BLaER1 treated with 17β-estradiol and CSF1 and Interleukin-3, amounts not matched to agents 10 nM and 100 nM (cell line): ENCODE data around the gene ALDH3B2.
"Not testable (repeated sequence)": the region's sequence is repeated elsewhere in the genome, so short reads cannot be mapped to it uniquely, and the experiment has no call there.

ENCODE experiments used
- H3K27ac ChIP-seq, 11 experiments: shearing (Covaris generic); formaldehyde crosslinking; 2 replicates each; pipeline ENCODE4 v1.8.1; 2022
- H3K27me3 ChIP-seq, 11 experiments: shearing (Covaris generic); formaldehyde crosslinking; 2 replicates each; pipeline ENCODE4 v1.8.1; 2022
- H3K36me3 ChIP-seq, 11 experiments: shearing (Covaris generic); formaldehyde crosslinking; 2 replicates each; pipeline ENCODE4 v1.8.1; 2022
- H3K4me1 ChIP-seq, 10 experiments: shearing (Covaris generic); formaldehyde crosslinking; 2 replicates each; pipeline ENCODE4 v1.8.1; 2022
- H3K4me2 ChIP-seq, 11 experiments: shearing (Covaris generic); formaldehyde crosslinking; 2 replicates each; pipeline ENCODE4 v1.8.1; 2022
- H3K4me3 ChIP-seq, 10 experiments: shearing (Covaris generic); formaldehyde crosslinking; 2 replicates each; pipeline ENCODE4 v1.8.1; 2022
- H3K9ac ChIP-seq, 11 experiments: shearing (Covaris generic); formaldehyde crosslinking; 2 replicates each; pipeline ENCODE4 v1.8.1; 2022
- H3K9me3 ChIP-seq, 11 experiments: shearing (Covaris generic); formaldehyde crosslinking; replicated peaks in 1 of 11; 2 replicates each; pipeline ENCODE4 v1.8.1; 2022
- H4K20me1 ChIP-seq, 11 experiments: shearing (Covaris generic); formaldehyde crosslinking; 2 replicates each; pipeline ENCODE4 v1.8.1; 2022
- Cebpa-rat ChIP-seq, 11 experiments: shearing (Covaris generic); IDR thresholded peaks; 2 replicates each; pipeline ENCODE4 v1.8.1; 2022

Gene ALDH3B2

GRCh38 chr11:67664696-67665540 lies 9.5 kb downstream of the ALDH3B2 start:
- Histone ChIP-seq H3K9ac (no peak overlapping the region; a peak in 1 of 22 replicates), H3K4me1 (peaks cover 9 to 40% (median 35%) of the 10 kb centered on the region in 10 experiments; a peak in 19 of 20 replicates), H4K20me1 (peaks cover 0 to 19% (median 0%) of the 10 kb centered on the region in 11 experiments; a peak in 9 of 22 replicates), H3K27ac (no peak overlapping the region), H3K9me3 (no peaks in the 10 kb centered on the region), H3K4me3 (no peak overlapping the region), H3K4me2 (no peak overlapping the region), H3K27me3 (peaks cover 0 to 16% (median 0%) of the 10 kb centered on the region in 11 experiments; a peak in 4 of 22 replicates), H3K36me3 (no peaks in the 10 kb centered on the region)
- TF ChIP-seq Cebpa-rat (IDR thresholded peaks at IDR 0.05) = no peak

- Histone ChIP-seq H3K9ac (no peak overlapping the region; a peak in 1 of 22 replicates), H3K9me3 (no peaks in the 10 kb centered on the region), H4K20me1 (peaks cover 0 to 19% (median 0%) of the 10 kb centered on the region in 11 experiments; a peak in 9 of 22 replicates), H3K36me3 (no peaks in the 10 kb centered on the region), H3K4me2 (no peak overlapping the region), H3K4me1 (peaks cover 9 to 38% (median 34%) of the 10 kb centered on the region in 10 experiments; a peak in 19 of 20 replicates), H3K4me3 (no peak overlapping the region), H3K27me3 (peaks cover 0 to 16% (median 0%) of the 10 kb centered on the region in 11 experiments; a peak in 4 of 22 replicates), H3K27ac (no peak overlapping the region)
- TF ChIP-seq Cebpa-rat (IDR thresholded peaks at IDR 0.05) = no peak
Measured at GRCh38 chr11:67664213-67664585, 10.2 kb downstream of the ALDH3B2 start.

GRCh38 chr11:67663532-67664212 lies 10.8 kb downstream of the ALDH3B2 start:
- Histone ChIP-seq H3K27ac (no peak overlapping the region), H4K20me1 (peaks cover 0 to 19% (median 0%) of the 10 kb centered on the region in 11 experiments; a peak in 9 of 22 replicates)

GRCh38 chr11:67662835-67663531 lies 11.4 kb downstream of the ALDH3B2 start:
- no peak overlapping the region for H3K4me3 ChIP-seq
- H3K4me1 ChIP-seq = peaks cover 7 to 33% (median 25%) of the 10 kb centered on the region in 10 experiments; a peak in 19 of 20 replicates
- no peak overlapping the region for H3K9ac ChIP-seq
- H4K20me1 ChIP-seq = peaks cover 0 to 19% (median 0%) of the 10 kb centered on the region in 11 experiments; a peak in 9 of 22 replicates
- no peak overlapping the region for H3K4me2 ChIP-seq
- H3K36me3 ChIP-seq = no peaks in the 10 kb centered on the region
- H3K9me3 ChIP-seq = peaks cover 1 to 10% (median 4%) of the 10 kb centered on the region in 11 experiments; a peak in 18 of 22 replicates
- no peak for TF ChIP-seq Cebpa-rat (IDR thresholded peaks at IDR 0.05)
- H3K27ac ChIP-seq = no peak overlapping the region
- H3K27me3 ChIP-seq = peaks cover 0 to 15% (median 0%) of the 10 kb centered on the region in 11 experiments; a peak in 4 of 22 replicates

More at GRCh38 chr11:67663532-67664212, 10.8 kb downstream of the ALDH3B2 start:
- H3K4me1 ChIP-seq = peaks cover 9 to 38% (median 31%) of the 10 kb centered on the region in 10 experiments; a peak in 19 of 20 replicates
- TF ChIP-seq Cebpa-rat (IDR thresholded peaks at IDR 0.05) = no peak
- H3K36me3 ChIP-seq = no peaks in the 10 kb centered on the region
- no peak overlapping the region for H3K4me3 ChIP-seq
- H3K9me3 ChIP-seq = peaks cover 0 to 3% (median 0%) of the 10 kb centered on the region in 11 experiments; a peak in 1 of 22 replicates
- no peak overlapping the region for H3K4me2 ChIP-seq
- peaks cover 0 to 16% (median 0%) of the 10 kb centered on the region in 11 experiments; a peak in 4 of 22 replicates for H3K27me3 ChIP-seq
- no peak overlapping the region for H3K9ac ChIP-seq

GRCh38 chr11:67662142-67662834 lies 12.1 kb downstream of the ALDH3B2 start:
- TF ChIP-seq Cebpa-rat (IDR thresholded peaks at IDR 0.05) = no peak
- no peak overlapping the region for H3K27ac ChIP-seq
- peaks cover 0 to 14% (median 0%) of the 10 kb centered on the region in 11 experiments; a peak in 8 of 22 replicates for H4K20me1 ChIP-seq
- H3K27me3 ChIP-seq = peaks cover 0 to 8% (median 0%) of the 10 kb centered on the region in 11 experiments; a peak in 3 of 22 replicates
- peaks cover 8 to 16% (median 11%) of the 10 kb centered on the region in 11 experiments for H3K9me3 ChIP-seq
- no peak overlapping the region for H3K4me3 ChIP-seq
- no peaks in the 10 kb centered on the region for H3K36me3 ChIP-seq
- H3K4me1 ChIP-seq = peaks cover under 1 to 26% (median 18%) of the 10 kb centered on the region in 10 experiments; a peak in 18 of 20 replicates
- H3K4me2 ChIP-seq = no peak overlapping the region
- H3K9ac ChIP-seq = no peak overlapping the region

GRCh38 chr11:67660752-67661151 lies 13.7 kb downstream of the ALDH3B2 start:
- not testable (repeated sequence) for H3K4me2 ChIP-seq, H3K27me3 ChIP-seq, H3K36me3 ChIP-seq

GRCh38 chr11:67659651-67660165 lies 14.7 kb downstream of the ALDH3B2 start:
- not testable (repeated sequence) for H3K27me3 ChIP-seq, H4K20me1 ChIP-seq, H3K4me2 ChIP-seq, H3K9ac ChIP-seq, H3K36me3 ChIP-seq, H3K4me3 ChIP-seq, H3K27ac ChIP-seq
- Histone ChIP-seq H3K9me3 (peaks cover 32 to 42% (median 37%) of the 10 kb centered on the region in 11 experiments), H3K4me1 (peaks cover 0 to 11% (median 4%) of the 10 kb centered on the region in 10 experiments; a peak in 8 of 20 replicates)

More at GRCh38 chr11:67660752-67661151, 13.7 kb downstream of the ALDH3B2 start:
- H4K20me1 ChIP-seq, H3K4me3 ChIP-seq, H3K27ac ChIP-seq, H3K9ac ChIP-seq: not testable (repeated sequence)
- H3K4me1 ChIP-seq = peaks cover 0 to 11% (median 4%) of the 10 kb centered on the region in 10 experiments; a peak in 8 of 20 replicates
- peaks cover 24 to 32% (median 26%) of the 10 kb centered on the region in 11 experiments for H3K9me3 ChIP-seq

- TF ChIP-seq Cebpa-rat (IDR thresholded peaks at IDR 0.05) = no peak
- peaks cover 0 to 6% (median 0%) of the 10 kb centered on the region in 11 experiments; a peak in 3 of 22 replicates for H3K36me3 ChIP-seq
- no peak overlapping the region for H3K4me3 ChIP-seq
- H4K20me1 ChIP-seq = no peaks in the 10 kb centered on the region; a peak in 2 of 22 replicates
- no peak overlapping the region for H3K9ac ChIP-seq
- no peaks in the 10 kb centered on the region for H3K27me3 ChIP-seq
- peaks cover 42 to 56% (median 48%) of the 10 kb centered on the region in 11 experiments for H3K9me3 ChIP-seq
- H3K4me1 ChIP-seq = peaks cover 0 to 11% (median 4%) of the 10 kb centered on the region in 10 experiments; a peak in 8 of 20 replicates
- H3K4me2 ChIP-seq = no peak overlapping the region
- no peak overlapping the region for H3K27ac ChIP-seq
Measured at GRCh38 chr11:67657300-67657699, 17.1 kb downstream of the ALDH3B2 start.
